Germinal center (tissue), 1 donor: Measurements from ENCODE around the gene SPZ1.
"Not testable (repeated sequence)": the region's sequence is repeated elsewhere in the genome, so short reads cannot be mapped to it uniquely, and the experiment has no call there.

ENCODE experiments used
- DNase-seq: peaks from one replicate; pipeline ENCODE4 v3.0.0; 2012; ENCODE audit warnings: mixed read lengths, low spot score

The SPZ1 gene

GRCh38 chr5:80319702-80320101 lies at the start of gene SPZ1:
SPZ1 (plus strand) TSS chr5:80320002; CDS start chr5:80320216, 214 bp downstream.
- DNase-seq: no peak

DNA sequence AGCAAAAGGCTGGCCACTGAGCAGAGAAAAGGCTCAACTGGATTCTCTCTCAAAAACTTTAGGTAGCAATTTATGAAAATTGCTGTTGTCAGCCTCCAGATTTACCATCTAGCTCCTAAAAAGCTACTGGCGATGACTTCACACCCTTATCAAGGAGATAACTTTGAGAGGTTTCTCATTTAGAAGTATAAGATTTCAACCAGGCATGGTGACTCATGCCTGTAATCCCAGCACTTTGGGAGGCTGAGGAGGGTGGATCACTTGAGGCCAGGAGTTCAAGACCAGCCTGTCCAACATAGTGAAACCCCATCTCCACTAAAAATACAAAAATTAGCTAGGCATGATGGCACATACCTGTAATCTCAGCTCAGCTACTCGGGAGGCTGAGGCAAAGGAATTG lies 49.3 kb upstream of the SPZ1 start:
- DNase-seq: not testable (repeated sequence)

- DNase-seq: no peak
These were observed 44.5 kb upstream of the SPZ1 start for GRCh38 chr5:80275347-80275746.

GRCh38 chr5:80276186-80276585 lies 43.6 kb upstream of the SPZ1 start:
- DNase-seq: no peak

DNA sequence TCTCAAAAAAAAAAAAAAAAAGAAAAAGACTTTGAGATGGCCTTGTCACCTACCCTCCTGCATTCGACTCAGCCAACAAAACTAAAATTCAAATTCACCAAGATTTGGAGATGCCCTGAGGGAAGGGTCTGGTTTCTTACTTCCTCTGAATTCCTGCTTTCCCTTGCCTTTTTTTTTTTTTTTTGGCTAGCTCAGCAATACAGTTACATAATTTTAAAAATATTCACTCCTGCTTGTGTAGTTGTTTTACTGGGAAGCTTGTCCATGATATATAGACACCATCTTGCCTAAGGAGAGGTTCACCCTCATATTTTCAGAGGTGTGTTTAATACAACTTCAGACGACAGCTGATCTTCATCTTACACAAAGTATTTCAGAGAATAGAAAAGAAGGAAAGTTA lies 42.6 kb upstream of the SPZ1 start:
- DNase-seq: no peak

DNA sequence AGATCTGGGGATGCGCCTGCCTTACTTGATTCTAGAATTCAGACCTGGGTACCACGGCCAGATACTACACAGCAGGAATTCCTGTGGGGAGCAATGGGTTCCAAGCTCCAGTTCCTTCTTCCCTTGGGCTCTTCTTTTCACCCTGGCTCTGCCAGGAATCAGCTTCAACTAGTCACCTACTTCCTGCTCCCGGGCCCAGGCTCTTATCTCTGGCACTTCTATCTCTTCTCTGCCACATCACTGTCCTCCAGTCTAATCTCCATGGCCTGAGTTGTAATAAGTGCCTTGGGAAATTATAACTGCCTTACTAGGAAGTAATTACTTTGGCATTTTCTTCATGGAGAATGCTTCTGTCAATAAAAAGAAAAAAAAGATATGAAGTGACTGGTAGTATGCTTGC lies 37.7 kb upstream of the SPZ1 start:
- no peak for DNase-seq

- DNase-seq: no peak
These were observed 36.4 kb upstream of the SPZ1 start for GRCh38 chr5:80283360-80283759.

- no peak for DNase-seq
These were observed 35.1 kb upstream of the SPZ1 start for GRCh38 chr5:80284720-80285119.

- no peak for DNase-seq
These were observed 31.6 kb upstream of the SPZ1 start for GRCh38 chr5:80288177-80288576.

DNA sequence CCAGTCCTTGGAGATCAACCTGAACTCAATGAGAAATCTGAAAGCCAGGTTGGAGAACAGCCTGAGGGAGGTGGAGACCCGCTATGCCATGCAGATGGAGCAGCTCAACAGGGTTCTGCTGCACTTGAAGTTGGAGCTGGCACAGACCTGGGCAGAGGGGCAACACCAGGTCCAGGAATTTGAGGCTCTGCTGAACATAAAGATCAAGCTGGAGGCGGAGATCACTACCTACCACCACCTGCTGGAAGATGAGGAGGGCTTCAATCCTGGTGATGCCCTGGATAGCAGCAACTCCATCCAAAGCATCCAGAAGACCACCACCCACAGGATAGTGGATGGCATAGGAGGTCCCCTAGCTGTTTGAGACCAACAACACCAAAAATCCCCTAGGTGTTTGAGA lies 30.5 kb upstream of the SPZ1 start:
- no peak for DNase-seq

GRCh38 chr5:80291761-80292160 lies 28.0 kb upstream of the SPZ1 start:
- DNase-seq: no peak

GRCh38 chr5:80296121-80296520 lies 23.7 kb upstream of the SPZ1 start:
- no peak for DNase-seq

- DNase-seq: no peak
These were observed 20.2 kb upstream of the SPZ1 start for GRCh38 chr5:80299601-80300000.

- DNase-seq: no peak
These were observed 19.7 kb upstream of the SPZ1 start for GRCh38 chr5:80300125-80300524.

GRCh38 chr5:80300796-80301195 lies 19.0 kb upstream of the SPZ1 start:
- DNase-seq: not testable (repeated sequence)

DNA sequence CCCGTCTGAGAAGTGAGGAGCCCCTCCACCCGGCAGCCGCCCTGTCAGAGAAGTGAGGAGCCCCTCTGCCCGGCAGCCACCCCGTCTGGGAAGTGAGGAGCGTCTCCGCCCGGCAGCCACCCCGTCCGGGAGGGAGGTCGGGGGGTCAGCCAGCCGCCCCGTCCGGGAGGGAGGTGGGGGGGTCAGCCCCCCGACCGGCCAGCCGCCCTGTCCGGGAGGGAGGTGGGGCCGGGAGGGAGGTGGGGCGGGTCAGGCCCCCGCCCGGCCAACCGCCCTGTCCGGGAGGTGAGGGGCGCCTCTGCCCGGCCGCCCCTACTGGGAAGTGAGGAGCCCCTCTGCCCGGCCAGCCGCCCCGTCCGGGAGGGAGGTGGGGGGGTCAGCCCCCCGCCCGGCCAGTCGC lies 18.5 kb upstream of the SPZ1 start:
- not testable (repeated sequence) for DNase-seq

DNA sequence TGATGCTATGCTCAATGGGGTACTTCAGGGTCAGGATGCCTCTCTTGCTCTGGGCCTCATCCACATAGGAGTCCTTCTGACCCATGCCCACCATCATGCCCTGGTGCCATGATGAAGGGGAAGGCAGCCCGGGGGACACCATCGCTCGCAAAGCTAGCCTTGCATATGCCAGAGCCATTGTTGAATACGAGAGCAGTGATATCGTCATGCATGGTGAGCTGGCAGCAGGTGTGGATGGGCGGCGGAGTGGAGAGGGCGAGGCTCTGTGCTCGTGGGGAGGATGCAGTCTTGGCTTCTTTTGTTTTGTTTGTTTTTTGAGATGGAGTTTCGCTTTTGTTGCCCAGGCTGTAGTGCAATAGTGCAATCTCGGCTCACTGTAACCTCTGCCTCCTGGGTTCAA lies 17.2 kb upstream of the SPZ1 start:
- DNase-seq: no peak

DNA sequence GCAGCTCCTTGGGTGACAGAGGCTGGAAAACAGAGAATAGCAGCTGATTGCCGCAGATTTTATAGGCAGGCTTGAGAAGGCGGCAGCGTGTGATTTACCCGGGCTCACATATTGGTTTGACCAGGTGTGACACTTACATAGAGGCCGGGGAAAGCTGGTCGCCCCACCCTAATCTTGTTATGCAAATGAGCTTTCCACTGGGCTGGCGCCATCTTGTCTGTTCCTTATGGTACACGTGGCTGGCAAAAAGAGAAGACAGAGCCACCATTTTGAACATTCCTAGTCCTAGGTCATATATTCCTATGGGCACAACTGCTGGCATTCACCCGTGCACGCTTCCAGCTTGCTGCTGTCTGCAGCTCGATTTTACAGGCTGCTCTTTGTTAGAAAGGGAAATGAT lies 11.3 kb upstream of the SPZ1 start:
- no peak for DNase-seq

GRCh38 chr5:80309871-80310665 lies 9.7 kb upstream of the SPZ1 start:
- no peak for DNase-seq

- no peak for DNase-seq
These were observed 4.6 kb upstream of the SPZ1 start for GRCh38 chr5:80315244-80315643.

DNA sequence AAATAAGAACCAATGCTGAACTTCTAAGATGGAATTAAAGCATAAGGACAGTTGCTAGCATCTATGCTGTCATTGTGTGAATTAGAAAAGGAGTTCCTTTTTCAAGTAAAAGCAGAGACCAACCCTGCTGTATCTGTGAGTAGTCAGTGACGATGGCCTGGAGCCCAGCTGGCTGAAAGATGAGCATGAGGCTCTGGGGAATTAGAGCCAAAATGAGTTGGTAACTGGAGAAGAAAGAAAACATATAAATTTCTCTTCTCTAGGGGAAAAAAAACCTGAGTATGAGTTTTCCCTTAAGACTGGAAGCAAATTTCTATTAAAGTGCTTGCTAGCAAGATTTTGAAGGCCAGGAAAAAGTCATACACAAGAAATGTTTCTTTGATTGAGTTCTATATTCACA lies 1.6 kb upstream of the SPZ1 start:
- DNase-seq: no peak

DNA sequence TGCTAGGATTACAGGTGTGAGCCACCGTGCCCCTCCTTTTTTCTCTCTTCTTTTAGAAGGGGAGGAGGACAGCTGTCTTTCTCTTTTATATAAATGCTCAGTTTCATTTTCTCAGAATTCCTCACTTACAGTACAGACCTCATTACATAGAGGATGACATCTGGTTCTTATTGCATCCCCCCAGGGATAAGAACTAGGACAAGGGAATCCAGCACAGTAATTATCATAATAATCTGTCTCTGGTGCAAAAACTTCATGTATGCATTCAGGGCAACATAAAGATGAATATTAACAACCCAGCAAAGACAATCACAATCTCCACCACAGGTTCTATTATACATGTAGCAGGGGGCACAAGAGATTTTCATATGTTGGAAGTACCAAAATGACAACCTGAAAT lies 5.1 kb downstream of the SPZ1 start:
- no peak for DNase-seq

DNA sequence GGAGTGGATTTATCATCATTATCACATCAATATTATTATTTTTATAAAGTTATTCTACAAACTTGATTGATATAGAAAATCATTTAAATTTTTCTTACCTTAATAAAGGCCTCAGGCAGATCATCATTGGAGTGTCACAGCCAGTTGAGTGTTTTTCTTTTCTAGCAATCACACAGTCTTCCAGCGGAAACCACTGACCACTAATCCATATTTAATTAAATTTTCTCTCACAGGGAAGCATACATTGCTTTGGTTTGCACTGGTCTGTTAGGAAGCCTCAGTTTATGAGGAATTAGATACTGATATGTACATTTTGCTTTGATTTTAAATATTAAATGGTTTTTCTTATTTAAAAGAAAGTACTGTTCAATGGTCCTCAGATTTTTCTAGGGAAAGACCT lies 6.7 kb downstream of the SPZ1 start:
- DNase-seq: no peak

DNA sequence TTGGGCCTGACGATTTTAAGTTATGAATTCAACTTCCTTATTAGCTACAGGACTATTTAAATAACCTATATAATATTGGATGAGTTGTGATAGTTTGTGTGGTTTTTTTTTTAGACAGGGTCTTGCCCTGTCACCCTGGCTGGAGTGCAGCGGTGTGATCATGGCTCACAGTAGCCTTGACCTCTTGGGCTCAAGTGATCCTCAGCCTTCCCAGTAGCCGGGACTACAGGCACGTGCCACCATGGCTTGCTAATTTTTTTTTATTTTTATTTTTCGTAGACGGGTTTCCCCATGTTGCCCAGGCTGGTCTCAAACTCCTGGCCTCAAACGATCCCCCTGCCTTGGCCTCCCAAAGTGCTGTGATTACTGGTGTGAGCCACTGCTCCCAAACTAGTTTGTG lies 17.6 kb downstream of the SPZ1 start:
- DNase-seq: no peak
